ENCODE measurements around the gene AP2M1. TPM values are rescaled to one million over a fixed set of nuclear protein-coding genes. Genes with fewer than 3 reads are reported as not detected.
A peak's percentile ranks its signal among the peaks of the same experiment; 100 is the strongest.
"Not testable (repeated sequence)": the region's sequence is repeated elsewhere in the genome, so short reads cannot be mapped to it uniquely, and the experiment has no call there.

AP2M1 gene
- total RNA-seq, 2 experiments from 2014 or later, result 147 to 158 TPM

GRCh38 chr3:184157206-184157605, 17.4 kb upstream of the AP2M1 start:
- Histone ChIP-seq H3K27ac (ENCODE audit: low read depth, low read length, poor library complexity, severe bottlenecking) (peak overlapping the region; percentile 45), H3K4me2 (ENCODE audit: low read length) (peak overlapping the region; percentile 99), H3K79me2 (ENCODE audit: insufficient read depth, low read depth, low read length) (peaks cover 36% of the 10 kb centered on the region), H3K9me3 (ENCODE audit: low read length) (no peaks in the 10 kb centered on the region), H2AFZ (ENCODE audit: low read length) (no peak overlapping the region), H3K4me1 (ENCODE audit: insufficient read depth, low read length, poor library complexity, severe bottlenecking) (peaks cover 23% of the 10 kb centered on the region), H3K36me3 (ENCODE audit: insufficient read depth, low read length) (no peaks in the 10 kb centered on the region), H3K4me3 (ENCODE audit: low read depth, low read length, poor library complexity, severe bottlenecking) (peak overlapping the region; percentile 92), H4K20me1 (ENCODE audit: insufficient read depth, low read length) (no peaks in the 10 kb centered on the region), H3K9me2 (ENCODE audit: insufficient read depth, low read length) (no peaks in the 10 kb centered on the region)
- TF ChIP-seq EZH2phosphoT487 (IDR thresholded peaks at IDR 0.05; ENCODE audit: borderline replicate concordance, low read depth, low read length) (no peak), CTCF (conservative IDR thresholded peaks at IDR 0.05; ENCODE audit: low read length) (no peak)
- POLR2A ChIA-PET, result interaction anchor here (1.0 to 3.1 kb wide), 3 partner anchors 17 to 29 kb away, joined by 3 to 20 read pairs (median 8); partner anchors contain the start of genes ABCF3, AP2M1 and EIF2B5
- BruUV-seq (replicated peaks), result no TSS peak
- CTCF ChIA-PET (ENCODE audit: unreplicated experiment), result no interaction called here
- no peak for DNase-seq (ENCODE audit: low spot score)
- intact Hi-C loops (cut with micrococcal nuclease; ENCODE audit: unreplicated experiment), result loop anchor here (1.0 to 5.0 kb wide), 2 partner anchors 22 to 155 kb away; partner anchors contain the start of genes EIF2B5 and EIF4G1

GRCh38 chr3:184158404-184158803, 16.3 kb upstream of the AP2M1 start:
- Histone ChIP-seq H3K9me3 (ENCODE audit: low read length) (no peaks in the 10 kb centered on the region), H3K79me2 (ENCODE audit: insufficient read depth, low read depth, low read length) (peaks cover 36% of the 10 kb centered on the region), H3K9me2 (ENCODE audit: insufficient read depth, low read length) (no peaks in the 10 kb centered on the region), H2AFZ (ENCODE audit: low read length) (no peak overlapping the region), H3K4me3 (ENCODE audit: low read depth, low read length, poor library complexity, severe bottlenecking) (no peak overlapping the region), H3K4me2 (ENCODE audit: low read length) (no peak overlapping the region), H3K27ac (ENCODE audit: low read depth, low read length, poor library complexity, severe bottlenecking) (no peak overlapping the region), H4K20me1 (ENCODE audit: insufficient read depth, low read length) (no peaks in the 10 kb centered on the region), H3K36me3 (ENCODE audit: insufficient read depth, low read length) (no peaks in the 10 kb centered on the region), H3K4me1 (ENCODE audit: insufficient read depth, low read length, poor library complexity, severe bottlenecking) (peaks cover 21% of the 10 kb centered on the region)
- no peak for DNase-seq (ENCODE audit: low spot score)
- POLR2A ChIA-PET, result interaction anchor here (0.7 kb wide), 1 partner anchor 406 kb away, joined by 3 read pairs; no protein-coding TSS in a partner anchor
- intact Hi-C loops (cut with micrococcal nuclease; ENCODE audit: unreplicated experiment), result loop anchor here (5.0 kb wide), 1 partner anchor 154 kb away; the partner anchor contains the start of gene EIF4G1
- CTCF ChIA-PET (ENCODE audit: unreplicated experiment), result no interaction called here
- TF ChIP-seq CTCF (conservative IDR thresholded peaks at IDR 0.05; ENCODE audit: low read length), result no peak
- no peak for TF ChIP-seq EZH2phosphoT487 (IDR thresholded peaks at IDR 0.05; ENCODE audit: borderline replicate concordance, low read depth, low read length)
- BruUV-seq (replicated peaks), result no TSS peak

- H3K4me1 ChIP-seq (ENCODE audit: insufficient read depth, low read length, poor library complexity, severe bottlenecking), result peaks cover 11% of the 10 kb centered on the region
- no peak overlapping the region for H3K27ac ChIP-seq (ENCODE audit: low read depth, low read length, poor library complexity, severe bottlenecking)
- no peak overlapping the region for H2AFZ ChIP-seq (ENCODE audit: low read length)
- CTCF ChIA-PET (ENCODE audit: unreplicated experiment), result interaction anchor here (0.9 kb wide), 1 partner anchor 89 kb away, joined by 3 read pairs; the partner anchor contains the start of gene EEF1AKMT4
- no TSS peak for BruUV-seq (replicated peaks)
- no peaks in the 10 kb centered on the region for H3K9me3 ChIP-seq (ENCODE audit: low read length)
- H4K20me1 ChIP-seq (ENCODE audit: insufficient read depth, low read length), result no peaks in the 10 kb centered on the region
- POLR2A ChIA-PET, result no interaction called here
- no peak for TF ChIP-seq CTCF (conservative IDR thresholded peaks at IDR 0.05; ENCODE audit: low read length)
- no peak for TF ChIP-seq EZH2phosphoT487 (IDR thresholded peaks at IDR 0.05; ENCODE audit: borderline replicate concordance, low read depth, low read length)
- intact Hi-C loops (cut with micrococcal nuclease; ENCODE audit: unreplicated experiment), result no loop called here
- H3K9me2 ChIP-seq (ENCODE audit: insufficient read depth, low read length), result no peaks in the 10 kb centered on the region
- H3K79me2 ChIP-seq (ENCODE audit: insufficient read depth, low read depth, low read length), result peaks cover 36% of the 10 kb centered on the region
- DNase-seq (ENCODE audit: low spot score), result no peak
- H3K4me2 ChIP-seq (ENCODE audit: low read length), result no peak overlapping the region
- peaks cover 15% of the 10 kb centered on the region for H3K36me3 ChIP-seq (ENCODE audit: insufficient read depth, low read length)
- no peak overlapping the region for H3K4me3 ChIP-seq (ENCODE audit: low read depth, low read length, poor library complexity, severe bottlenecking)
These were observed 14.2 kb upstream of the AP2M1 start for GRCh38 chr3:184160456-184160855.

GRCh38 chr3:184162571-184163070, 12.0 kb upstream of the AP2M1 start:
- H3K4me2 ChIP-seq (ENCODE audit: low read length); H2AFZ ChIP-seq (ENCODE audit: low read length); BruUV-seq (replicated peaks); H3K4me3 ChIP-seq (ENCODE audit: low read depth, low read length, poor library complexity, severe bottlenecking); H4K20me1 ChIP-seq (ENCODE audit: insufficient read depth, low read length); CTCF ChIA-PET (ENCODE audit: unreplicated experiment); H3K27ac ChIP-seq (ENCODE audit: low read depth, low read length, poor library complexity, severe bottlenecking); H3K9me3 ChIP-seq (ENCODE audit: low read length); intact Hi-C loops (cut with micrococcal nuclease; ENCODE audit: unreplicated experiment); H3K4me1 ChIP-seq (ENCODE audit: insufficient read depth, low read length, poor library complexity, severe bottlenecking); DNase-seq (ENCODE audit: low spot score); H3K9me2 ChIP-seq (ENCODE audit: insufficient read depth, low read length): not testable (repeated sequence)
- POLR2A ChIA-PET, result interaction anchor here (0.7 to 1.2 kb wide), 2 partner anchors 18 to 97 kb away, joined by 3 to 4 read pairs; no protein-coding TSS in a partner anchor
- Histone ChIP-seq H3K36me3 (ENCODE audit: insufficient read depth, low read length) (peaks cover 37% of the 10 kb centered on the region), H3K79me2 (ENCODE audit: insufficient read depth, low read depth, low read length) (peaks cover 17% of the 10 kb centered on the region; the same call in 1 of the 2 replicates)
